ENCODE measurements around the gene SELENOV. TPM values are rescaled to one million over a fixed set of nuclear protein-coding genes. Genes with fewer than 3 reads are reported as not detected.

Gene SELENOV
- total RNA-seq, 1 donor from 2014 or later = not detected

DNA sequence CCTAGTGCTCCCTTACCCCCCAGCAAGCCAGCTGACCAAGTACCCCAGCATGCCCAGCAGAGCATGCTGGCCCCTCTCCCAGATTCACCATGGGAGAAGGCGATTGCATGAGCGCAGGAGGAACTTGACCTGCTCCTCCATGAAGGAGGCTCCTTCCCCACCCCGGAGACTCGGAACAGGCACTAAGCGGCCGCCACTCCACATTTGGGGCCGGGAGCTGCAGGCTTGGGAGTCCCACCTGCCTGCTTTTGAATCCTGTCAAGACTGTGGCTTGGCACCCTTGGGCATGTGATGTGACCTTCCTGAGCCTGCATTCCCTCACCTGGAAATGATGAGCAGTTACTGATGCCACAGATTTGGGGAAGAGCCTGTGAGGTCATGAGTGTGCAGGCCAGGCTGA is 47.0 kb upstream of the SELENOV start:
- Histone ChIP-seq H3K36me3 (ENCODE audit: insufficient read depth, low read length) (peaks cover 63% of the 10 kb centered on the region), H3K79me2 (ENCODE audit: insufficient read depth, low read length) (peaks cover 16% of the 10 kb centered on the region), H3K27ac (ENCODE audit: low read depth, low read length) (no peak overlapping the region), H3K27me3 (ENCODE audit: insufficient read depth, low read length) (no peaks in the 10 kb centered on the region), H4K20me1 (ENCODE audit: insufficient read depth, low read length) (peaks cover 77% of the 10 kb centered on the region), H3K4me1 (ENCODE audit: insufficient read depth, low read length) (peaks cover 7% of the 10 kb centered on the region), H3K9me3 (ENCODE audit: insufficient read depth, low read depth, low read length) (no peaks in the 10 kb centered on the region), H3K9ac (ENCODE audit: low read length) (no peak overlapping the region), H3K4me2 (ENCODE audit: low read length) (no peak overlapping the region), H3K4me3 (ENCODE audit: insufficient read depth, low read depth, low read length) (no peak overlapping the region), H2AFZ (ENCODE audit: low read depth, low read length) (no peak overlapping the region)
- FAIRE-seq = no peak
- Mint-ChIP-seq H3K27me3 (ENCODE audit: low read depth, unreplicated experiment) (no peaks in the 10 kb centered on the region), H3K36me3 (ENCODE audit: low read depth, unreplicated experiment) (peaks cover 30% of the 10 kb centered on the region), H3K4me3 (ENCODE audit: unreplicated experiment) (no peak overlapping the region), H3K4me1 (ENCODE audit: low read depth, unreplicated experiment) (peaks cover 3% of the 10 kb centered on the region), H3K9me3 (ENCODE audit: unreplicated experiment) (no peaks in the 10 kb centered on the region), H3K27ac (ENCODE audit: unreplicated experiment) (no peak overlapping the region)
- DNase-seq (ENCODE audit: low read depth) = no peak
- TF ChIP-seq, protein P1, sequence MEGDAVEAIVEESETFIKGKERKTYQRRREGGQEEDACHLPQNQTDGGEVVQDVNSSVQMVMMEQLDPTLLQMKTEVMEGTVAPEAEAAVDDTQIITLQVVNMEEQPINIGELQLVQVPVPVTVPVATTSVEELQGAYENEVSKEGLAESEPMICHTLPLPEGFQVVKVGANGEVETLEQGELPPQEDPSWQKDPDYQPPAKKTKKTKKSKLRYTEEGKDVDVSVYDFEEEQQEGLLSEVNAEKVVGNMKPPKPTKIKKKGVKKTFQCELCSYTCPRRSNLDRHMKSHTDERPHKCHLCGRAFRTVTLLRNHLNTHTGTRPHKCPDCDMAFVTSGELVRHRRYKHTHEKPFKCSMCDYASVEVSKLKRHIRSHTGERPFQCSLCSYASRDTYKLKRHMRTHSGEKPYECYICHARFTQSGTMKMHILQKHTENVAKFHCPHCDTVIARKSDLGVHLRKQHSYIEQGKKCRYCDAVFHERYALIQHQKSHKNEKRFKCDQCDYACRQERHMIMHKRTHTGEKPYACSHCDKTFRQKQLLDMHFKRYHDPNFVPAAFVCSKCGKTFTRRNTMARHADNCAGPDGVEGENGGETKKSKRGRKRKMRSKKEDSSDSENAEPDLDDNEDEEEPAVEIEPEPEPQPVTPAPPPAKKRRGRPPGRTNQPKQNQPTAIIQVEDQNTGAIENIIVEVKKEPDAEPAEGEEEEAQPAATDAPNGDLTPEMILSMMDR (IDR thresholded peaks at IDR 0.05; ENCODE audit: insufficient read depth, low read depth, low read length) = no peak
- TF ChIP-seq EZH2 (IDR thresholded peaks at IDR 0.05; ENCODE audit: insufficient read depth, low read length) = no peak

DNA sequence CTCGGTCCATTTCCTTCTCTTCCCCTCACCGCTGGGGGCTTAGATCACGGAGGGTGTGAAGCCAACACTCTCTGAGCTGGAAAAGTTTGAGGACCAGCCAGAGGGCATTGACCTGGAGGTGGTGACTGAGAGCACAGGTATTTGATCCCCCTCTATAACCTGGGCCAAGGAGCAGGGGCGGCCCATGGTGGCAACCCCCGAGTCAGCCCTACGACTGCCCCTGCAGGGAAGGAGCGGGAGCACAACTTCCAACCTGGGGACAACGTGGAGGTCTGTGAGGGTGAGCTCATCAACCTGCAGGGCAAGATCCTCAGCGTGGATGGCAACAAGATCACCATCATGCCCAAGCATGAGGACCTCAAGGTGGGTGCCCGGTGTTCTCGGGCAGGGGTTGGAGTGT is 45.9 kb upstream of the SELENOV start:
- H3K27ac ChIP-seq (ENCODE audit: low read depth, low read length) = no peak overlapping the region
- H3K9me3 ChIP-seq (ENCODE audit: insufficient read depth, low read depth, low read length) = no peaks in the 10 kb centered on the region
- H3K4me1 ChIP-seq (ENCODE audit: insufficient read depth, low read length) = peaks cover 7% of the 10 kb centered on the region
- no peak overlapping the region for H3K9ac ChIP-seq (ENCODE audit: low read length)
- TF ChIP-seq, protein P1 (IDR thresholded peaks at IDR 0.05; ENCODE audit: insufficient read depth, low read depth, low read length) = no peak
- no peak for TF ChIP-seq EZH2 (IDR thresholded peaks at IDR 0.05; ENCODE audit: insufficient read depth, low read length)
- peaks cover 80% of the 10 kb centered on the region for H4K20me1 ChIP-seq (ENCODE audit: insufficient read depth, low read length)
- peaks cover 59% of the 10 kb centered on the region for H3K36me3 ChIP-seq (ENCODE audit: insufficient read depth, low read length)
- H3K27me3 ChIP-seq (ENCODE audit: insufficient read depth, low read length) = no peaks in the 10 kb centered on the region
- DNase-seq (ENCODE audit: low read depth) = no peak
- FAIRE-seq = no peak
- H3K27me3 Mint-ChIP-seq (ENCODE audit: low read depth, unreplicated experiment) = no peaks in the 10 kb centered on the region
- no peak overlapping the region for H3K4me3 Mint-ChIP-seq (ENCODE audit: unreplicated experiment)
- H3K4me3 ChIP-seq (ENCODE audit: insufficient read depth, low read depth, low read length) = no peak overlapping the region
- H3K79me2 ChIP-seq (ENCODE audit: insufficient read depth, low read length) = peaks cover 13% of the 10 kb centered on the region
- H3K9me3 Mint-ChIP-seq (ENCODE audit: unreplicated experiment) = no peaks in the 10 kb centered on the region
- no peak overlapping the region for H3K27ac Mint-ChIP-seq (ENCODE audit: unreplicated experiment)
- H2AFZ ChIP-seq (ENCODE audit: low read depth, low read length) = no peak overlapping the region
- H3K36me3 Mint-ChIP-seq (ENCODE audit: low read depth, unreplicated experiment) = peaks cover 33% of the 10 kb centered on the region
- no peak overlapping the region for H3K4me2 ChIP-seq (ENCODE audit: low read length)
- peaks cover 3% of the 10 kb centered on the region for H3K4me1 Mint-ChIP-seq (ENCODE audit: low read depth, unreplicated experiment)

DNA sequence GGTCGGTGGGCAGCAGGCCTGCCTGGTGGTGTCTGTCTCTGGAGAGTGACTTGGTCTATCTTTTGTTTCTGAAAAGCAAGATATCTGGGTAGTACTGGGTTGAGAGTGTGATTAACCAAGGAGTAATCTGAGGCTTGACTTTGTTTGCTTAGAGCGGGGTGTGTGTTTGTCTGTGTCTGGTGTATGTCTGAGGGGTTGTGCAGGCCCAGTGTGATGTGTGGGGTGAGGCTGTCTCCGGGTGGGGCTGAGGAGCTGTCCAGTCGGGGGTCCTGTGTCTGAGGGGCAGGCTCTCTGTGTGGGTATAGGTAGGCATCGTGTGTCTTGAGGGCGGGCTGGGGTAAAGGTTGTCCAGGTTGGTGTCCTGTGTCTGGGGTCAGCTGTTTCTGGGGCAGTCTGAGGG is 45.4 kb upstream of the SELENOV start:
- H3K79me2 ChIP-seq (ENCODE audit: insufficient read depth, low read length) = peaks cover 10% of the 10 kb centered on the region
- peaks cover 7% of the 10 kb centered on the region for H3K4me1 ChIP-seq (ENCODE audit: insufficient read depth, low read length)
- Mint-ChIP-seq H3K9me3 (ENCODE audit: unreplicated experiment) (no peaks in the 10 kb centered on the region), H3K4me3 (ENCODE audit: unreplicated experiment) (no peak overlapping the region), H3K4me1 (ENCODE audit: low read depth, unreplicated experiment) (peaks cover 3% of the 10 kb centered on the region), H3K36me3 (ENCODE audit: low read depth, unreplicated experiment) (peaks cover 36% of the 10 kb centered on the region), H3K27me3 (ENCODE audit: low read depth, unreplicated experiment) (no peaks in the 10 kb centered on the region), H3K27ac (ENCODE audit: unreplicated experiment) (no peak overlapping the region)
- H2AFZ ChIP-seq (ENCODE audit: low read depth, low read length) = no peak overlapping the region
- H3K27ac ChIP-seq (ENCODE audit: low read depth, low read length) = no peak overlapping the region
- FAIRE-seq = no peak
- no peaks in the 10 kb centered on the region for H3K27me3 ChIP-seq (ENCODE audit: insufficient read depth, low read length)
- H3K4me3 ChIP-seq (ENCODE audit: insufficient read depth, low read depth, low read length) = no peak overlapping the region
- H4K20me1 ChIP-seq (ENCODE audit: insufficient read depth, low read length) = peaks cover 81% of the 10 kb centered on the region
- DNase-seq (ENCODE audit: low read depth) = no peak
- TF ChIP-seq EZH2 (IDR thresholded peaks at IDR 0.05; ENCODE audit: insufficient read depth, low read length) = no peak
- TF ChIP-seq, protein P1 (IDR thresholded peaks at IDR 0.05; ENCODE audit: insufficient read depth, low read depth, low read length) = no peak
- H3K9me3 ChIP-seq (ENCODE audit: insufficient read depth, low read depth, low read length) = no peaks in the 10 kb centered on the region
- peaks cover 55% of the 10 kb centered on the region for H3K36me3 ChIP-seq (ENCODE audit: insufficient read depth, low read length)
- no peak overlapping the region for H3K9ac ChIP-seq (ENCODE audit: low read length)
- H3K4me2 ChIP-seq (ENCODE audit: low read length) = no peak overlapping the region

Data from astrocyte (in vitro differentiated cells and primary cell).